Posterior vena cava (tissue), 2 donors: ENCODE results near the gene CAMTA1. TPM values are rescaled to one million over a fixed set of nuclear protein-coding genes. Genes with fewer than 3 reads are reported as not detected.

ENCODE experiments used
- DNase-seq: peaks from one replicate; pipeline ENCODE4 v3.0.0-alpha.2; 2020; ENCODE audit warnings: low spot score
- intact Hi-C, 2 donors: fragments of 100-400 bp; cut with DNase I; formaldehyde crosslinking; loops; one replicate each; pipeline versions ENCODE4 v1.14.1 to v1.14.2; 2022 to 2023
- total RNA-seq, 2 donors: library from RNA; stranded (reverse); fragmentation: NEBNext Ultra II Directional; extraction: Animal tissue kit (Norgen Biotek cat#: 25700); gene quantifications; one replicate each; pipeline ENCODE4 v1.2.1, GENCODE V29; 2021
- donor health status: DM: yes; HTN: yes; CAD: no.
- donor health status: DM: yes; HTN: yes; CAD: no.

Gene CAMTA1
- total RNA-seq, 2 donors from 2014 or later: 65.1 to 76.4 TPM

DNA sequence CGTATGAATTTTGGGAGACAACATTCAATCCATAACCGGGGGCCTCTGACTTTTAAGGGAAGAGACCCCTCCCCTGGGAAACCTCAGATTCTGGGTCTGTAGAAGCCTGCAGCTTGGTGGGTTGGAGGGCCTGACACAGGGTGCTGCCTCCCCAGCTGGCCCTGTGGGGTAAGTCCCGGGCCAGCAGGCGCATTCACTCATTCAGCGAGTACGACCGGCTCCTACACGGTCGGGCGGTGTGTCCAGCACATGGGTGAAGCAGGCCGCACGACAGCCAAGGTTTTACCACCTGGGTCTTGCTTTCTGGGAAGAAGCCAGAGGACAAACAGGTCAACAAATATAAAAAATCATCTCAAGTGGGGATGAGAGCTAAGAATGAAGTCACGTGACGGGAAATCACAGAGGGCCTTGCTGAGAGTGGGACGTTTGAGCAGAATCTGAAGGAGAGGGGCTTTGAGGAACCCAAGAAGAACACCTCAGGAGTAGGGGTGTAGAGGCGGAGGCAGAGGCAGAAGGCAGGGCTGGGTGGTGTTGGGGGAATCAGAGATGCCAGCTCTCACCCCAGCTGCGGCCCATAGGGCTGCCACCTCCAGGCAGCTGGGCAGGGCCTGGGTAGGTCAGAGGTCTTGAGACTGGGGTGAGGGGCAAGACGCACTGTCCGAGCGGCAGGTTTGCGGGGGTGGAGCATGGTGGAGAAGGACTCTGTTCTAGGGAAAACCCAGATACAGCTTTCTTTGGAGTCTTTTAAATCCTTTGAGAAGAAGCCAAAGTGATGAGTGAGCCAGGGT lies 652.5 kb downstream of the CAMTA1 start:
- DNase-seq: no peak
- intact Hi-C loops: no loop called here

DNA sequence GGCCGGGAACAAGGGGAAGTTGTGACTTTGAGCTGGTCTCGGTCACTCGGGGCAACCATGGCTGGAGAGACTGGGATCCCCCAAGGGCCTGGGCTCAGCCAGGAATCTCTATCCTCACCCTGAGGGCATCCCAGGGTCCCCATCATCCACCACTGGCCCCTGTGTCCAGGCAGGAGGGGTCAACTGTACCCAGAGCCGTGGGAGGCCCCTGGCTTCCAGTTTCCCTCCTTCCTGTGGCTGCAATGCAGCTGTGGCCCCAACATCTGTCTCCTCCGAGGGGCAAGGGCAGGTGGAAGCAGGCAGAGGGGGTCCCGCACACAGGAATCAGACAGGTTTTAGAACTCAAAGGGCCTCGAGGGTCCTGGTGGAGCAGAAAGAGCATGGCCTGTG lies 653.1 kb downstream of the CAMTA1 start:
- intact Hi-C loops: no loop called here
- DNase-seq: no peak

DNA sequence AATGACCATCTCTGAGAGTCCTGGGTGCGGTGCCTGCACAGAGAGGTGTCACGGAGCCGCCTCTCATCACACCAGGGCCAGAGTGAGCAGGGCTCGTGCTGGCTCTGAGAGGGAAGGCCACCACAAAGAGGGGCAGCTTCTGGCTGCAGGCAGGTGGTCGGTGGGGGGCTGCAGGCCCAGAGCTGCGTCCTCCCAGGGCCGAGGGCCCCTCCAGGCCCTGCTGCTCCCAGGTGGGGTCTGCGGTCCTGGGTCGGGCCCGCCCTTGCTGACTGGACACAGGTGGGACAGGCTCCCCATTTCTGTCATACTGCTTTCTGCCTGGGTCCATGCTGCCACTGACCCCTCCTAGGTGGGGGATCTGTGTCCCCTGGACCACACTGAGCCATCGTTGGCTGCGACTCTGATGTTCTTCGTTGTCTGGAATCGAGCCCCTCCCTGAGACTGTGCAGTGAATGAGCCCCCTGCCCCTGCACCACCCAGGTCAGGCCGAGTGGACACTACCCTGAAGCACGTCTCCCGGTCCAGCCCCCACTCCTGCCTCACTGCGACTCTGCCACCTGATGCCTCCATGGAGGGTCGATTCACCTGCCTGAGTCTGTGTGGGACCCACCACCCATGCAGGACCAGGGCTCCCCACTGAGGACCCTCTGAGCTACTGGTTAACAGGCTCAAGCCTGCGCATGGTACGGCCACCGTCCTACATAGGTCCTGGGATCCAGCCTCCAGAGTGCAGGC lies 653.8 kb downstream of the CAMTA1 start:
- DNase-seq: no peak
- intact Hi-C loops: no loop called here

DNA sequence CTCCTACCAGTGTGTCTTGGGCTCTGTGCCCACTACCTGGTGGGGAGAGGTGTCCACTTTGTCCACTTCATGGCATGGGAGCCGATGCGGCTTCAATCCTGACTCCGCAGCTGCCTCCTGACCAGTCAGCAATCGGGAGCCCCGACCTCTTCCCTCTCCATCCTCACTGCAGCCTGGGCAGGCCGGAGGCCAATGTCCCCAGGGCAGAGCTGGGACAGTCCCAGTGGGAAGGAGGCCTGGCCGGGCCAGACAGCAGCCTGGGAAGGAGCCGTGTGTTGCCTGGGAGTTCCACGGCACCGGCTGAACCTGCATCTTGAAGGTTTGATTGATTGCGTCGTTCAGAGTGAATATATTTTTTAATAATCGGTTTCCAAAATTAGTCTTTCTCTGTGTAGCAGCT lies 654.9 kb downstream of the CAMTA1 start:
- DNase-seq: no peak
- intact Hi-C loops: no loop called here

DNA sequence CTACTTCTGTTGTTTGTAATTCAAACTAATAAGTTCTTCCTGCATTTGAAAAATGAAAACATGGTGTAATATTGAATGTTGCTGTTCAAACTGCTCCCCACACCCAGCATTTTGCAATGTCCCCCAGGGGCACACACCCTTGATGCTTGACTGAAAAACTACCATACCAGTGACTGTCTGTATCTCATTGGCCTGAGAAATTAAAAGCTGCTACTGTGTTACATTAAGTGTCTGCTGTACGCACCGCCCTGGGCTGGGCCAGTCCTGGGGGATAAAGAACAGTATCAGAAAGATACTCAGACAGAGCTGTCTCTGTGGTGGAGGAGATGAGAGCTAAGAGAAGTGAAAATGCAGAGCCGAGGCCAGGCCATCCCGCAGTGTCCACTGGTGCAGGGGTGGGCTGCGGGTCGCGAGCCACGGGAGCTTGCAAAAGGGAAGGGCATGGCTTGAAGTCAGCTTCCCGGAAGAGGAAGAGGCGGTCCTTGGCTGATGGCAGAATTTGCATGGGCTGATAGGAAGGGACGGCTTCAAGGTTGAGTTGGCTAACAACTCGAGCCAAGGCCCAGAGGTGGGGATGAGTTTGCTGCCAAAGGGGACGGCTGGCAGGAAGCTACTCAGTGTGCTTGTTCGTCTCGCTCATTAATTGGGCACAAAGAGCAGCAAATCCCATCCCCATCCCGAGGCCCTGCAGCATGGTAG lies 656.0 kb downstream of the CAMTA1 start:
- intact Hi-C loops: no loop called here
- no peak for DNase-seq

DNA sequence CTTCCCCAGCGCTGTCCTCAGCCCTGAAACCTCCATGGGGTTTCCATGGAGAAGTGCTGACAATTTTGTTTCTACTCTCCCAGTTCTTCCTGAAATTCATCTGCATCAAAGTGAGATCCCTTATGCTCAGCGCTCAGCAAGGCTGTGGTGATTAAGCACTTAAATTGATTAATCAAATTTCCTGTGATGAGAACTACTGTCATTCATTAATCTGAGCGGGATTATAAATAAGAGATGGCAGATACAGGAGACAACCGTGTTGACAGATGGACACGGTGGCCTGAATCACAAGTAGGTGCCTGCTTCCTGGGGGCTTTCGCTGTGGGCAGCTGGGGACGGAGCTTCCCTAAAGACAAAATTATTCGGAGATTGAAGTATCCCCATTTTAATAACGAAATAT lies 656.8 kb downstream of the CAMTA1 start:
- DNase-seq: no peak
- intact Hi-C loops: no loop called here

DNA sequence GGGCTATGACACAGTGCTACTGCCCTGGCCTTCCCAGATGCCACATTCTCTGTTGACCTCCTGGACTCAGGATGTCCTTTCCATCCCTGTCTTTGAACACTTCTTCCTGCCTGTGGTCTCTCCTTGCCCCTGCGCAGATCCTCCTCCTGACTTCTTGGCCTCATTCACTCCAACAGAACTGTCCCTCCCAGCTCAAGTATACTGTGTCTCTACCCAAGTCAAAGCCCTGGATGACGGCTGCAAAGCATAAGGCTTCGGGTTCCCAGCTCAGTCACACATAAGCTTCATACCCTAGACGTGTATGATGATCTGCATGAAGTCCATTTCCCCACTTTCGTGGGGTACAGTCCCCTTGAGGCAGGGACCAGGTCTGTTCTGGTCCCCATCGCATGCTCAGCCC lies 657.7 kb downstream of the CAMTA1 start:
- no peak for DNase-seq
- intact Hi-C loops: no loop called here

DNA sequence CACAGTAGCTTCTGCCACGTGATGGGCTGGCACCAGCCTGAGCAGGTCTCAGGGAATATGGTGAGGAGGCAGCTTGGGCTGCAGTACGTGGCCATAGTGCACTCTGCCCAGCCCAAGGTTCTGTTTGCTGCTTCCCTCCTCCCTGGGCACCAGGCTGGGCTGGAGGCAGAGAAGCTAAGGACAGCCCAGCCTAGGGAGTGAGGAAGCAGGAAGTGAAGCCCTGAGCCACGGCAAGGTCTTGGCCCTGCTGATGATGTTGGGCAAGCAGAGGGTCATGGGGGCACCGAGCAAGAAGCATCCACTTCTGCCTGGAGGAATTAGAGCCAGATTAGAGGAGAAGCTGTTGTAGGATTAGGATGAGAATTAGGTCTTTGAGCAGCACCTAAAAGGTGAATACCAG lies 659.1 kb downstream of the CAMTA1 start:
- no peak for DNase-seq
- intact Hi-C loops: no loop called here

DNA sequence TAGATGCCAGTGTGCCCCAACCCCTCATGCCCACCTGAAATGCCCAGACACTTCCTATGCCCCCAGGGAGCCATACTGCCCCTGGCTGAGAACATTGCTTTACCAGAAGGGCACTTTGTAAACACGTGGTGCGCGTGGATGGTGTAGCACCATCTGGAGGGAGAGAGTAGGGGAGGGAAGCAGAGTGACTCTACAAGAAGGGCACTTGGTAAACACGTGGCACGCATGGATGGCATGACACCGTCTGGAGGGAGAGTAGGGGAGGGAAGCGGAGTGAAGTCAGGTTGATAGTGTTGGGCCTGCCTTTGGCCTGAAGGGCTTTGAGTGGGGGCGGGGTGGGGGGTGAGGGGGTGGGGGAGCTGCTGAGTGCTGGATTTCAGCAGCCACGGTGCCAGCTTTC lies 661.8 kb downstream of the CAMTA1 start:
- intact Hi-C loops: no loop called here
- DNase-seq: no peak

DNA sequence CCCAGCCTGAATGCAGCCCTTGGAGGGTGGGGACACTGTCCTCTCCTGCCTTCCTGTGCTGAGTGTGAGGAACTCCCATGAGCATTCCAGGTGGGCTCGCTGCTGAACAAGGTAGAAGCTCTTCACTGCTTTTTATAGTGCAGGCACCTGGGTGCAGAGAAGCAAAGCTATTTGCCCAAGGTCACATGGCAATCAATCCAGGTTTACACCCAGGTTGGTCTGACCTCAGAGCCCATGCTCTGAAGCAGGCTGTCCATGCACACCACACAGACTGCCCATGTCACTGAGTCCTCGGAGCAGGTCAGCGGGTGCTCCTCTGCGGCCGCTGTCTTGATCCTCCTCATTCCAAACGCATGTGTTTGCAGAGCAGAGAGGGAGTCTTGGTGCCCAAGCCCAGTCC lies 662.5 kb downstream of the CAMTA1 start:
- intact Hi-C loops: no loop called here
- DNase-seq: no peak

DNA sequence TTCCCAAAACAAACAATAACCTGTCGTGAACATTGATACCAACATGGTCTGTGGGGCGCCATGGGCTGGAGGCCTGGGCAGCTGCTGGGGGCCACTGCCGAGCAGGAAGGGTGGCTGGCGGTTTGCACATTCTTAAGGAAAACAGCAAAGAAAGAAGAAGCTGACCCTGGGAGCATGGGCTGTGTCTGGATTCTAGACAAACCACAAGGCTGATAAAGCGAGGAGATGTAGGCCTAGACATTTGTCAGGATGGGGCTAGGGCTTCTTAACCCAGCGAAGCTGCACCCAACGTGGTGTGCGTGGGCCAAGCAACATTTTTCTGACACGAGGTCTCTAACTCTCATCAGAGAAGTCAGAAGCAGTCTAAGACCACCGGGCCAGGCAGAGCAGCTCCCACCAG lies 663.7 kb downstream of the CAMTA1 start:
- no peak for DNase-seq
- intact Hi-C loops: no loop called here

DNA sequence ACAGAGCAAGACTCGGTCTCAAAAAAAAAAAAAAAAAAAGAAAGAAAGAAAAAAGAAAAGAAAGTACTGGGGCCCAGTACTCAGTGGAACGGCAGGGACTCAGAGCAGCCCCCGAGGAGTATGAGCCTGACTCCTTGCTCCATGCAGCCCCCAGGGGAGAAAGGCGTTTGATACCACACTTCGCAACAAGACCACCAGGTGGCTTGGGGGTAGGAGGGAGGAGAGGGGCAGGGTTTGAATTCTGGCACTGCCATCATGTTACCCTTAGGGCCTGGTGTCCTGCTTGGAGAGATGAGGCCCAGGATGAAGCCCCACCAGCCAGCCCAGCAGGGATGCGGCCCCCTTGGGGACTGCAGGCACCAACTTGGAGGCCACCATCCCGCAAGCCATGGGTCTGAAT lies 664.5 kb downstream of the CAMTA1 start:
- no peak for DNase-seq
- intact Hi-C loops: no loop called here

DNA sequence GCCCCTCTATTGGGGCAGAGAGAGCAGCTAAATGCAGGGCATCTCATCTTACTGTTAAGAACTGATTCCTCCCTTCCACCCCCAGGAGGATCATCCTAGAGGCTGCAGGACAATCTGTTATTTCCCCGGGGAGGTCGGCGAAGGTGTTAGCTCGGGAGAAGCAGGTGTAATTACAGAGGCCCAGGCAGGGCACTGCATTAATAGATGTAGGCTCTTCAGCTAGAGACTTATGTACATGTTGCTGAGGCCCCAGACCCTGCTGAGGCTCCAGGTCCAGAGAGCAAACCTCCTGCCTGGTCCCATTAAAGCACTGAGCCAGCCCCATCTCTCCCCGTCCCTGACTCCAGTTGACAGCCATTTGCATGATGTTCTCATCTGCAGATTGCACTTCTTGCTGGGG lies 665.6 kb downstream of the CAMTA1 start:
- no peak for DNase-seq
- intact Hi-C loops: no loop called here

DNA sequence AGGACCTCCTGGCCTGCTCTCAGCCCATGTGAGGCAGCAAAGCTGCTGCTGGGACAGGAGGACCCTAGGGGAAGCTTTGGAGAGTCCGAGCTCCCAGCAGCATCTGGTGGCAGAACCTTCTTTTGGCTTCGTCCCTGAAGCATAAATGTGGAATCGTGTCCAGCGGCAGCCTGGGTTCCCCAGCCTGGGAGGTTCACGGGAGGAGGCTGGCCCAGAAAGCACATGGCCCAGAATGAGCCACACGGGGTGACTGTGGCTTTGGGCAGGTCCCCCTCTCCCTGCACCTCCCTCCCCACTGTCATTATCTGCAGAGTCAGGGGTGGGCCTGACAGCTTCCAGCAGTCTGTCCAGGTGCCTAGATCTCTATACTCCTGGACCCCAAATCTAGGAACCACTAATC lies 667.8 kb downstream of the CAMTA1 start:
- DNase-seq: no peak
- intact Hi-C loops: no loop called here

DNA sequence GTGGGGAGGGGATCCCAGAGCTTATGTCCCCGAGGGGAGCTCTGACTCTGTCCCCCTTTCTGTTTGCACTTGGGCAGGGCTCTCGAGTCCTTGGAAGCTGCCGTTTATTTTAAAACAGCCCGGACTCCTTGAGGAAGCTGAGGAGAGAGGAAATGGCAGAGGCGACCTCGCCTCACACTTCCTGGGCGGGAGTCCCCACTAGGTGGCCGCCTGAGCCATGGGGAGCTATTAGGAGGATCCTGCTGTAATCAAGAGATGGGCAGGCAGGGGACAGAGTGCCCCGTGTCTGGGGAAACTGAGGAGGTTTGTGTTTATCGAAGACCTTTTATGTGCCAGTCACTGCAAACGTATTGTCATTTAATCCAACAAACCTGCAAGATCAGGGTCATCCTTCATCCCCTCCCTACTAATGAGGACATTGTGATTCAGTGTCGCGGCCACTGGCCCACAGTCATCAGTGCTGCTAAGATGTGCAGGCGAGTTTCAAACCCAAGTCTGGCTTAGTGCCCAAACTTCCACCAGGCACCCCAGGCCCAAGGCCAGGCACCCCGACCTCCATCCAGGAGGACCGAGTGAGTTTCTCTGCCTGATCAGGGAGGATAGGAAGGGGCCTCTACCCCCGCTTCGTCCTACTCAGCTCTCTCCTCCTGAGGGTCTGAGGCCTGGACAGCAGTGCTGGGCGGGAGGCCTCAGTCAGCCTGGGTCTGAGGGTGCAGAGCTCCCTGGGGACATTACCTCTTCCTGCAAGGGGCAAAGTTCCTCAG lies 669.0 kb downstream of the CAMTA1 start:
- DNase-seq: no peak
- intact Hi-C loops: no loop called here

DNA sequence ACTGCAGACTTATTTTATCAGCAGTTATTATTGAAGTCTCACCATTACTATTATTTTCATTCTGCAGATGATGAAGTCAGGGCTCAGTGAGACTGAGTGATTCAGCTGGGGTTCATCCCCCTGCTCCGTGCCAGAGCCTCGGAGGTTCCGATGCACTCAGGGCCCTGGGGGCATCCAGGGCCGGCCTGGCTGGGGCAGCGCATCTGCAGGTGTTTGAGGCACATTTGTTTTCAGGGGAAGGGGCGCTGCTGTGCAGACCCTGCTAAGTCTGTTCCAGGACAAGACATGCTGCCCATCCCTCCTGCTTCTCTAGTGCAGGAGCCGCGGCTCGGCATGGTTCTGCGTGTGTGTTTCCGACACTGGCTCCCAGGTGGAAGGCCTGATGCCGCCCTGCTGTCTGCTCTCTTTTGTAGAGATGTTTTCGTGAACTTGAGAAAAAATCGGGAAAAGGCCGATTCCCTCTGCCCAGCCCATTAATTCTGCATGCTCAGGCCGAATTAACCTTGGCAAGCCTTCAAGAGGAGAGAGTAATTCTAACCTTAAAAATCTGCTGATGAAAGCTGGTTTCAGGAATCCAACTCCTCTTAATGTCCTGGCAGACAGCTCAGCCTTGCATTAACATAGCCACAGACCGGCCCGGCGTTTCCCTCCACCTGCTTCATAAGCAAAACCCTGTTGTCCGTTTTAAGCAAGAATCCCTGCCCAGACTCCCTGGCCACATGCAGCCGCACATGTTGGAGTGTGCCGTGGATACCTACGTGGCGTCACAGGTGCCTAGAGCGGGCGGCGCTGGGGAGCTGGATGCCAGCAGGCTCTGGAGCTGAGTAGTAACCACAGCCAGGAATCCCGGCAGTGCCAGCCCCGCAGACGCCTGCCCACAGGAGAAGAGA lies 669.9 kb downstream of the CAMTA1 start:
- no peak for DNase-seq
- intact Hi-C loops: loop anchor here in 1 of 2 donors (5.0 kb wide), 1 partner anchor 192 kb away; no protein-coding TSS in a partner anchor

DNA sequence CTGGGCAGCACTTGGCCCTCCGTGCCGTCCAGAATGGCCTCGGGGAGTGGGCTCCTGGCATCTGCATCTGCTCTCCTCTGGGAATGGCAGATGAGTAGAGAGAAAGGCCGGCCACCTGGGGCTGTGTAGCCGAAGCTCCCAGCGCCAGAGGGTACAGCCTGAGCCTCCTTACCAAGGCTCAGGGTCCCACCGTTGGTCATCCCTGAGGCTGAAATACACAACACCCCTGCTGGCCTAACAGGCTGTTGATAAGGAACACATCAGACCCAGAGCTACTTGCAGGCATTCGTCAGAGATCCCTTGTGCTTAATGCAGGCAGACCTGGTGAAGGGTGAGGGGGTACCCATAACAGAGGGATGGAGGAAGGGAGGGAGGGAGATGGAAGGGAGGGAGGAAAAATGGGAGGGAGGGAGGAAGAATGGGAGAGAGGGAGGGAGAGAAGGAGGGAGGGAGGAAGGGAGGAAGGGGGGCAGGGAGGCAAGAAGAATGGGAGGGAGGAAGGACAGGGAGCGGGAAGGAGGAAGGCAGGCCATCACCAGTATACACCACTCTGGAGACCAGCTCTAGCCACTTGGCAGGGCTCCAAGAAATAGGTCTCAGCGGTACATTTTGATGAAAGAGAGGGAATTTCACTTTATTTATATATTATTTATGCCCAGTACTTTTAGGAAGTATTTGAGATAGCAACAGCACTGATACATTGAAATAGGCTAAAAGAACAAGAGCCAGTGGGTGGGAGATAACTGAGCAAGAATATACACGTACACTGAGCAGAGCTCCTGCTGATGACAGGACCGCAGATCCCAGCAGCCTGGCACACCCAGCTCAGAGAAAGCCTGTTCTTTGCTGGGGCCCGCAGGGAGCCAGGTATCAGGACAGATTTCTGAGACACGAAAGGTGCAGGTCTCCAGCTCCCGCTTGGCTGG lies 670.8 kb downstream of the CAMTA1 start:
- intact Hi-C loops: loop anchor here (1.0 to 5.0 kb wide), 2 partner anchors 36 to 191 kb away; no protein-coding TSS in a partner anchor
- no peak for DNase-seq

DNA sequence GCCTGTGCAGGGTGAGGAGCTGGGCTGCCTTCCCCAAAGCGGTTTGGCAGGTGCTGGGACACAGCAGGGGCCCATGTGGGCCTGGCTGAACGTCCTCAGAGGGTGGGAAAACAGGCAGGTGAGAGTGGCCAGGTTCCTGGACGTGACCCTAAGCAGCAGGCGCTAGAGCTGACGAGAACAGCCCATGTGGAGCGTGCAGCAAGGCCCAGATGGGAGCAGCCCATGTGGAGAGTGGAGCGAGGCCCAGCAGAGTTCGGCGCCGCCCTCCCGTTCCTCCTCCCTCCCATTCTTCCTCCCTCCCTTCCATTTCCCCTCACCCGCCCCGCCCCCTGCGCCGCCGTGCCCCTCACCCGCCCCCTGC lies 671.4 kb downstream of the CAMTA1 start:
- intact Hi-C loops: loop anchor here (1.0 to 5.0 kb wide), 2 partner anchors 36 to 191 kb away; no protein-coding TSS in a partner anchor
- DNase-seq: no peak
